HG03066 (cell line): ENCODE results near the gene PTBP1.
A peak's percentile ranks its signal among the peaks of the same experiment; 100 is the strongest.

ENCODE experiments used
- ATAC-seq: cut with Tn5 transposase; IDR thresholded peaks from one replicate; pipeline ENCODE4 v1.9.1; 2021; ENCODE audit warnings: low read depth; ENCODE audit not compliant: unreplicated experiment

Gene PTBP1

DNA sequence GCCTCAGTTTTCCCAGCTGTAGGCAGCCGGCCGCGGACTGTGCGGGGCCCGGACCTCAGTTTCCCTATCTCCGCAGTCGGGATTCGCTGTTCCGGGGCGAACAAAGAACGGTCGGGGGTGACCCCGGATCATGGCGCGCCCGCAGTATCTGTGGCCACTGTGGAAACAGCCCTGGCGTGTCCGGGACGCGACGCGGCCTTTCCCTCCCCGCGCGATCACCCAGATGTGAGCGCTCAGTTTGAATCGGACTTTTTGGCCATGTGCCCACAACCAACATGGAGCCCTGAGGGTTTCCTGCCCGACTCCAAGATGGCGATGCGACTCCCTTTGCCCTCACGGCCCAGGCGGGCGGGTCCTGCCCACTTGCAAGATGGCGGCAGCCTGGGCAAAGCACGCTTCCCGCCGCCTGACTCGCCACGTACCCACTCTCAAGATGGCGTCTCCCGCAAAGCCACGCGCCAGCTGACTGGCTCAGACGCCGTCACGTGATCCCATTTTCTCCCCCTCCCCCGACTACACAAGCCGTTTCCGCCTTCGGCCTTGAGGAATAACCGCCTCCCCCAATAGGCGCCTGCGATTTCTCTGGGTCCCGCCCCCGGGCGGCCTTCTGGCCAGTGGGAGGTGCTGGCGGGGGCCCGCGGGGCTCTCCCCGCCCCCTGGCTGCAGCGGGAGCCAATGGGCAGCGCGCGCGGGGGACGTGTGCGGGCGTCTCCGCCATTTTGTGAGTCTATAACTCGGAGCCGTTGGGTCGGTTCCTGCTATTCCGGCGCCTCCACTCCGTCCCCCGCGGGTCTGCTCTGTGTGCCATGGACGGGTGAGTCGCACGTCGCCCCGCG is at the start of gene PTBP1:
PTBP1 (plus strand) TSS at position 761 of the 836 bp plus-strand sequence; CDS start at position 807, 46 bp downstream.
- peak; percentile 75 for ATAC-seq

DNA sequence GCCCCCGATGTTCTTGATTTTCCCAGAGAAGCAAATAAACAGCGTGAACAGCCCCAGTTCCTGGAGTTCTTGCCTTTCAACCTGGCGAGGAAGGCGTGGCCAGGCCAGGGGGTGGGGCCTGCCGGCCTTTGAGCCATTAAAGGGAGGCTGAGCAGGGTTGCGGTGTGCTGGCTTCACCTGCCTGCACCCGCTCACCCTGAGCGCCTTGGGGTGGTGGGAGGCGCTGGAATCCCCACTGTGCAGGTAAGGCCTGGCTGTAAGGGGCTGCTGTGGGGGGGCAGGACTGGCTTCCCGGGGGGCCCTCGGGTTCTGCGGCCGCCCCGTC is 49.0 kb upstream of the PTBP1 start:
- ATAC-seq, result no peak

DNA sequence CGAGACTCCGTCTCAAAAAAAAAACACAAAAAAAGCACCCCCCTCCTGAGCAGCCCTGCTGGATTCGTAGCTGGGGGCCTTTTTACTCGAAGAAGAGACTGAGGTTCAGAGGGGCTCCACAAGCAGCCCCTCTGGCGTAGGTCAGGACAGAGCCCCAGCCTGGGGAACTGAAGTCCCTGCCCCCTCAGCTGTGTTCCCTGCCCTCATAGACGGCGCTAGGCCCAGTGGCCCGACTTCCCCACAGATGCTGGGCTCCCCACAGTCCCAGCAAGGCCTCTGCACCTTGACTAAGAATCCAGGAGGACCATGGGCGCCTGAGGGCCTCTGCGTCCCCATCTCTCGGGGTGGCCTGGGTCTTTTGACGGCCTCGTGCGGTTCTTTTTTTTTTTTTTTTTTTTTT is 47.4 kb upstream of the PTBP1 start:
- no peak for ATAC-seq

DNA sequence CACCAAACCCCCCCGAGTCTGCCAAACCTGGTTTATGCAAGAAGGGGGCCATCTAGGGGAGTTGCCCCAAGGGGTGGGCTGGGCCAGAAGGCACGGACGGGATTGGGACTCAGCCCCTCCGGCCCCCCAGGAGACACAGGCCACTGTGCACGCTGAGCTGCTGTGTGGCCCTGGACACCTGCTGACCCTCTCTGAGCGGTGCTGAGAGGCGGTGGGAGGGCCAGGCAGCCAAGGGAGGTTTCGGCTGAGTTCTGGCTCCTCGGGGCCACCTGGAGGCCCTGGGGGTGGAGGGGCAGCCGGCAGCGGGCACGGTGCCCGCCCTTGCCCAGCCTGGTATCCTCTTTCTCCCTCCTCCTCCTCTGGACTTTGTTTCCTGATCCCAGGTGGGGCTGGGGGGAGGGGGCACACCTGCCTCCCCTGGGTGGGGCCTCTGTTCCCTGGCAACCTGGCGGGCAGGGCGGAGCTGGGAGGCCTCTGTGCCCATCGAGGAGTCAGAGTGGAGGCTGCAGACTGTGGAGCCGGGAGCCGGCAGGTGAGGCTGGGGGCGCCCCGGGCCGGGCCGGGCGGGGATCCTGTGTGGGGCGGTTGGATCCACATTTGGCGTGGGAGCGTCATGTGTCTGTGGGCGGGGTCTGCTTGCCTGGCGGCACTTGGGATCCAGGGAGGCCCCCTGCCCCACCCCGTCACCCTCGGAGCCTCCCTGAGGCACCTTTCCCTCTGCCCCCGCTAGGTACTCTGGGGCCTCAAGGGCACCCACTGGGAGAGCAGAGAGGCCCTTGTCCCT is 46.4 kb upstream of the PTBP1 start, which contains the start of gene MISP:
MISP (plus strand) TSS at position 473 of the 784 bp plus-strand sequence. CDS start 5,835 bp downstream, outside the sequence.
- ATAC-seq, result no peak

DNA sequence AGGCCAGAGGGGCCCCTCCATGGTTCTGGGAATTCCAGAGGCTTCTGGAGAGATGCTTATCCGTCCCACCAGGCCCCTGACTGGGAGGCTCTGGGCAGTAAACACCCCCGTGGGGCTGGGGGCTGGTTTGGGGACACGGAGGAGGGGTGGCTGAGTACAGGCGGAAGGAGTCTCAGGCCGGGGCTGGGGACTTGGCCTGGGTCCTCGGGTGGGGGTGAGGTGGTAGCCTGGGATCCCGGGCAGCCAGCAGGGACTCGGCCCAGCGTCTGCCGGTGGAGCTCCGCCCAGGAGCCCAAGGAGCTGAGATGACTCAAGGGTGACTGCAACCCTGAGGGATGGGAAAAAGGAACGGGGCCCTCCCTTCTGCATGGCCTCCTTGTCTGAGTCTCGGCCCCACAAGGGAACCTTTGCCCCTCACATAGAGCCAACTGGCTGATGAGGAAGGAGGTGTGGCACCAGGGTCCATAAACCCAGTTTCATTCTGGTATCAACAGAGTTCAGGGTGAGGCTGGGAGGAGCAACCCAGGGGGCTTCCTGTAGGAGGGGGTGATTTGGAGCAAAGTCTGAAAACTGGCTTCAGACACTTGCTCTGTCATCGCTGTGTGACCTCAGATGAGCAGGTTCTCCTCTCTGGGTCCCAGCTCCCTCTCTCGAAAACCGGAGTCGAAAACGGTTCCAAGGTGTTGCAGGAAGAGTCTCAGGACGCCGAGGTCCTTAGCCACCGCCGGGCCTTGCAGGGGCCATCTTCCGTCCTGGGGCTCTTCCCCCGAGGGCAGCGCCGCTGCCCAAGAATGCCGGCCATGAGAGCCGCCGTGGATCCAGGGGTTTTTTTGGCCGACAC is 45.5 kb upstream of the PTBP1 start:
- ATAC-seq, result no peak

DNA sequence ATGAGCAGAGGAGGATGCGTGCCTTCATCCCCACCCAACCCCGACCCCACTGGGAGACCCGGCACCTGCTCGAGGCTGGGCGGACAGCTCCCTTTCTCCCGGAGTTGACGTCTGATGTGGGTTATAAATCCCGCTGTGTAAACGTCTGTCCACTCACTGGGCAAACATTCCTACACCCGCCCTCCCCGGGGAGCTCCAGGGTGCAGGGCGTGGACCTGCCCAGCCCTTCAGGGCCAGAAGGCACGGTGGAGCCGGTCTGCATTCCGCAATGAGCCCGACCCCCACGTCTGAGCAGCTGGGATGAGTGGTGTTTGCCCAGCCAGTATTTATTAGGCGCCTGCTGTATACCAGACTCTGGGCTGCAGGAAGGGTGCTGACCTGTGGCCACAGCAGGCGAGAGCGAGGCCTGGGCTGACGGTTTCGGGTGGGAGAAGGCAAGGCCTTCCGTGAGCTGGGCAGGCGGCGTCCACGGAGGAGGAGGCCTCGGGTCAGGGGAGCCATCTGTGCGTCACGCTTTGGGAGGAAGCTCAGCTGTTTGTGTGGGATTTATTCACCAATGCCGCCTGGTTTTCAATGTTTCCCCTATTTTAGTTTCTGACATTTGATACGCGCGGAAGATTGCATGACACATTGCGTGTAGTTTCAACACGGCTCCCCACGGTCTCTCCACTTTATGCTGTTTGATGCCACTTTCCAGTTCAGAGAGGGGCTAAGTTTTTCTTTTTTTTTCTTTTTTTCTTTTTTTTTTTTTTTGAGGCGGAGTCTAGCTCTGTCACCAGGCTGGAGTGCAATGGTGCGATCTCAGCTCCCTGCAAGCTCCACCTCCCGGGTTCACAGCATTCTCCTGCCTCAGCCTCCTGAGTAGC is 44.4 kb upstream of the PTBP1 start:
- ATAC-seq, result no peak

DNA sequence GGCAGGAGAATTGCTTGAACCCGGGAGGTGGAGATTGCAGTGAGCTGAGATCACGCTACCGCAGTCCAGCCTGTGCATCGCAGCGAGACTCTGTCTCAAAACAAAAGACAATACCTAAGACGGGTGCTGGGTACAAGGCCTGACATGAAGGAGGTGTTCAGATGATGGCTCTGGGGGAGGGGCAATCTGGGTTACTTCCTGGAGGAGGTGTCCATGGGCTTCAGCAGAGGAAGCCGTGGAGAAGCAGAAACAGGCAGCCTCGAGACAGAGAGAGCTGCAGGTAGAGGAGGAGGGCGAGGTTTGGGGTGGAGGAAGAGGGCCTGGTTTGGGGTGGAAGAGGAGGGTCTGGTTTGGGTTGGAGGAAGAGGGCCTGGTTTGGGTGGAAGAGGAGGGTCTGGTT is 42.7 kb upstream of the PTBP1 start:
- no peak for ATAC-seq

DNA sequence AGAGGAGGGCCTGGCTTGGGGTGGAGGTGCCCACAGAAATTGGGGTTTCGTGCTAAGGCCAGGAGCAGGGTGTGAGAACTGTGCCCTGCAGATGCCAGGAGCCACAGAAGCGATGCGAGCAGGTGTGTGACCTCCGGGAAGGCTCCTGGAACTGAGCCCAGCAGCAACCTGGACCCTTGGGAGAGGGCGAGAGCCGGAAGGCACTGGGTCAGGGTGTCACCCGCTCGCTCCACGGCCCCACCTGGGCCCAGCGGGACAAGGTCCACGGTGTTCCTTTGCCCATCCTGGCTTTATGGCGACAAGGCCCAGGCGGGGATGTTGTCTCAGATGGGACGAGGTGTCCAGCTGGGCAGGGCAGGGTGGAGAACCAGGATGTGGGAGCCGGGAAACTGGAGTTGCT is 42.2 kb upstream of the PTBP1 start:
- no peak for ATAC-seq

DNA sequence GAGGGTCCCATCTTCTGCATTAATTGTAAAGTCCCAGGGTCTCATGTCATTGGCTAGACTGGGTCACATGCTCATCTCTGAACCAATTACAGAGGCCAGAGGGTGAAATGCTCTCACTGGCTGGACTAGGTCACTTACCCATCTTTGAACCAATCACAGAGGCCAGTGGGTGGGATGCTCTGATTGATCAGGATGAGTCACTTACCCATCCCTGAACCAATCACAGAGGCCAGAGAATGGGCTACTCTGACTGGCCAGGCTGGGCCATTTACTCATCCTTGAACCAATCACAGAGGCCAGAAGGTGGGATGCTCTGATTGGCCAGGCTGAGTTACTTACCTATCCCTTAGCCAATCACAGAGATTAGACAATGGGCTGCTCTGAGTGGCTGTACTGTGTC is 41.0 kb upstream of the PTBP1 start:
- ATAC-seq, result no peak

DNA sequence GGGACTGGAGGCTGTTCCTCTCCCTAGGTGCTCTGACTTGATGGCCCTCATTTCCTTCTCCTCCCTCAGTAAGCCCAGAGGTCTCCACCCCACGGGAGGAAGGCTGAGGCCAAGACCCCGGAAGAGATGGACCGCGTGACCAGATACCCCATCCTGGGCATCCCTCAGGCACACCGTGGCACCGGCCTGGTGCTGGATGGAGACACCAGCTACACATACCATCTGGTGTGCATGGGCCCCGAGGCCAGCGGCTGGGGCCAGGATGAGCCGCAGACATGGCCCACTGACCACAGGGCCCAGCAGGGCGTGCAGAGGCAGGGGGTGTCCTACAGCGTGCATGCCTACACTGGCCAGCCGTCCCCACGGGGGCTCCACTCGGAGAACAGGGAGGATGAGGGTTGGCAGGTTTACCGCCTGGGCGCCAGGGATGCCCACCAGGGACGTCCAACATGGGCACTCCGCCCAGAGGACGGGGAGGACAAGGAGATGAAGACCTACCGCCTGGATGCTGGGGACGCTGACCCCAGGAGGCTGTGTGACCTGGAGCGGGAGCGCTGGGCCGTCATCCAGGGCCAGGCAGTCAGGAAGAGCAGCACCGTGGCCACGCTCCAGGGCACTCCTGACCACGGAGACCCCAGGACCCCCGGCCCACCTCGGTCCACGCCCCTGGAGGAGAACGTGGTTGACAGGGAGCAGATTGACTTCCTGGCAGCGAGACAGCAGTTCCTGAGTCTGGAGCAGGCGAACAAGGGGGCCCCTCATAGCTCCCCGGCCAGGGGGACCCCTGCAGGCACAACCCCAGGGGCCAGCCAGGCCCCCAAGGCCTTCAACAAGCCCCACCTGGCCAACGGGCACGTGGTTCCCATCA is 40.2 kb upstream of the PTBP1 start:
- no peak for ATAC-seq

DNA sequence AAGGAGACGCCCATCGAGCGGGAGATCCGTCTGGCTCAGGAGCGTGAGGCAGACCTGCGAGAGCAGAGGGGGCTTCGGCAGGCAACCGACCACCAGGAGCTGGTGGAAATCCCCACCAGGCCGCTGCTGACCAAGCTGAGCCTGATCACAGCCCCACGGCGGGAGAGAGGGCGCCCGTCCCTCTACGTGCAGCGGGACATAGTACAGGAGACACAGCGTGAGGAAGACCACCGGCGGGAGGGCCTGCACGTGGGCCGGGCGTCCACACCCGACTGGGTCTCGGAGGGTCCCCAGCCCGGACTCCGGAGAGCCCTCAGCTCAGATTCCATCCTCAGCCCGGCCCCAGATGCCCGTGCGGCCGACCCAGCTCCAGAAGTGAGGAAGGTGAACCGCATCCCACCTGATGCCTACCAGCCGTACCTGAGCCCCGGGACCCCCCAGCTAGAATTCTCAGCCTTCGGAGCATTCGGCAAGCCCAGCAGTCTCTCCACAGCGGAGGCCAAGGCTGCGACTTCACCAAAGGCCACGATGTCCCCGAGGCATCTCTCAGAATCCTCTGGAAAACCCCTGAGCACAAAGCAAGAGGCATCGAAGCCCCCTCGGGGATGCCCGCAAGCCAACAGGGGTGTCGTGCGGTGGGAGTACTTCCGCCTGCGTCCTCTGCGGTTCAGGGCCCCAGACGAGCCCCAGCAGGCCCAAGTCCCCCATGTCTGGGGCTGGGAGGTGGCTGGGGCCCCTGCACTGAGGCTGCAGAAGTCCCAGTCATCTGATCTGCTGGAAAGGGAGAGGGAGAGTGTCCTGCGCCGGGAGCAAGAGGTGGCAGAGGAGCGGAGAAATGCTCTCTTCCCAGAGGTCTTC is 39.2 kb upstream of the PTBP1 start:
- no peak for ATAC-seq

DNA sequence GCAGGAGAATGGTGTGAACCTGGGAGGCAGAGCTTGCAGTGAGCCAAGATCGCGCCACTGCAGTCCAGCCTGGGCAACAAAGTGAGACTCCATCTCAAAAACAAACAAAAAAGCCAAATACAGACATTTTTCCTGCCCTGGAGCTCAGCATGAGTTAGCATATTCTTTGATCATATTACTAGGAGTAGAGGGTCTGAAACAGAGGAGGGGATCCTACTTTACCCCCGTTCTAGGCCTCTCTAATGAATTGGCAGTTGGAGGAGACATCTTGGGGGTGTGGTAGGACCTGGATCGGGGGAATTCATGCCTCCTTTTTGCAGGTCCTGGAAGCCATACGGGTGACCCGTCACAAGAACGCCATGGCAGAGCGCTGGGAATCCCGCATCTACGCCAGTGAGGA is 34.1 kb upstream of the PTBP1 start:
- no peak for ATAC-seq

DNA sequence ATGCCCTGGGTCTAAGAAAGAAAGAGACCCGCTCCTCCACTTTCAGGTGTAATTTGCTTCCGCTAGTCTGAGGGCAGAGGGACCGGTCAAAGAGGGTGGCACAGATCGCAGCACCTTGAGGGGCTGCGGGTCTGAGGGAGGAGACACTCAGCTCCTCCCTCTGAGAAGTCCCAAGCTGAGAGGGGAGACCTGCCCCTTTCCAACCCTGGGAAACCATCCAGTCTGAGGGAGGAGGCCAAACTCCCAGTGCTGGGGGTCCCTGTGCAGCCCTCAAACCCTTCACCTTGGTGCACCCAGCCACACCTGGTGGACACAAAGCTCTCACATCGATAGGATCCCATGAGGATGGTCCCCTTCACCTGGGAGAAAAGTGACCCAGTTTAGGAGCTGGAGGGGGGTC is 33.4 kb upstream of the PTBP1 start:
- ATAC-seq, result no peak

DNA sequence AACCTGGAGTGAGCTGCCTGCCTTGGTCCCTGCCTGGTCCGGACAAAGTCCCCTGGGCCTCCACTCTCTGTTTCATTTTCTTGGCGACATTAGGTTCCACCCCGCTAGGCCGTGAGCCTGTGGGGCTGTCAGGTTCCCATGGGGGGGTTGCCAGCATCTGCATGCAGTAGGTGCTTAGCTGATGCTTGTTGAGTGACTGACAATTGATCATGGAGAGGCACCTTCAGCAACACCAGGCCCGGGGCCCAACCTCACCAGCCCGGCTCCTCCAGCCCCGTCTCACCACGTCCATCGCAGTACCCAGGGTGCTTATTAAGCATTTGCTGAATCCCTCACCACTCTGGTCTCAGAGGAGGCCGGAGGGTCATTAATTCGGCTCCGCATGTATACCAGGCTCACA is 33.0 kb upstream of the PTBP1 start:
- no peak for ATAC-seq

DNA sequence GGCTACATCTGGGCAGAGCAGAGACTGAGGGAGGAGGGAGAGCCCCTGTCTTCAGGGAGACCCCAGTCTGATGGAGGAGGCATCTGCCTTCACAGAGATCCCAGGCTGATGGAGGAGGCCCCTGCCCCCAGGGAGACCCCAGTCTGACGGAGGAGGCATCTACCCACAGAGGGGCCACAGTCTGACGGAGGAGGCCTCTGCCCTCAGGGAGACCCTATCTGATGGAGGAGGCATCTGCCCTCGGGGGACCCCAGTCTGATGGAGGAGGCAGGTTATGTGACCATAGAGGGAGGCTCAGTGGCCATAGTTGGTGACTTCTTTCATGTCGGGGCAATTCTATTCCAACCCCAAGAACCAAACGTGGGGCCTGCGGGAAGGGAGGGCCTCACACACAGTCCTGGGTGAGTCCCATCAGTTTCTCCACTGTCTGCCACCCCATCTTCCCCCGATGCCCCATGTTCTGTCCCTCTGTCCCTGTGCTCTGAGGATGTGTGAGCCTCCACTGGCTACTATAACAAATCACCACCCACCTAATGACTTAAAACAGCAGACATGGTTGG is 32.0 kb upstream of the PTBP1 start:
- no peak for ATAC-seq

DNA sequence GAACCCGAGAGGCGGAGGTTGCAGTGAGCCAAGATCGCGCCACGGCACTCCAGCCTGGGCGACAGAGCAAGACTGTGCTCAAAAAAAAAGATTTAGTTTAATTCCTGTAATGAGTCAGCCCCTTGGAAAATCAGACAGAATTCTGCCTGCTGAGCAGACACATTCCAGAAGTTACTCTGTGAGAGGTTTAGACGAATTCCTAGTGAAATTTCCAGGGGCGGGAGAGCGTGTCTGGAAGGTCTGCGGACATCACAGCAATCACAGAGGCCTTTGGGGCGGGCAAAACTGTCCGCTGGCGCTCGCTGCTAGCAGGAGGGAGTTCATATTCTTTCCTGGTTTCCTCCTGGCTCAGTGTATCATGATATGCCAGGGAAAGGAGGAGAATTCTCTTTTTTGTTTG is 28.8 kb upstream of the PTBP1 start:
- ATAC-seq, result no peak

DNA sequence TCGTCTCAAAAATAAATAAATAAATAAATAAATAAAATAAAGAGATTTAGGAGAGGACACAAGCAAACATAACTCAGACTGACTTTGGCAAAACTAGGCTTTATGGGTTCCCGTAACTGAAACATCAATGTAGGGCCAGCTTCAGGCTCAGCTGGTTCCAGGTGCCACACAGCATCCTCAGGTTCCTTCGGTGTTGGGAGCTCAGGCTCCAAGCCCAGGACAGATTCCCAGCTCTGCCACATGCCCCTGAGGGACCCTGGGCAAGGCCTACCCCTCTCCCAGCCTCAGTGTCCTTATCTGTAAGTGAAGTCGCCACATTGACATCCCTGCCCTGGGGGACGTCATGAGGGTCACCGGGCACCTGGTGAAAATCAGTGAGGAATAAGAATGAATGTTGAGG is 27.6 kb upstream of the PTBP1 start:
- no peak for ATAC-seq

DNA sequence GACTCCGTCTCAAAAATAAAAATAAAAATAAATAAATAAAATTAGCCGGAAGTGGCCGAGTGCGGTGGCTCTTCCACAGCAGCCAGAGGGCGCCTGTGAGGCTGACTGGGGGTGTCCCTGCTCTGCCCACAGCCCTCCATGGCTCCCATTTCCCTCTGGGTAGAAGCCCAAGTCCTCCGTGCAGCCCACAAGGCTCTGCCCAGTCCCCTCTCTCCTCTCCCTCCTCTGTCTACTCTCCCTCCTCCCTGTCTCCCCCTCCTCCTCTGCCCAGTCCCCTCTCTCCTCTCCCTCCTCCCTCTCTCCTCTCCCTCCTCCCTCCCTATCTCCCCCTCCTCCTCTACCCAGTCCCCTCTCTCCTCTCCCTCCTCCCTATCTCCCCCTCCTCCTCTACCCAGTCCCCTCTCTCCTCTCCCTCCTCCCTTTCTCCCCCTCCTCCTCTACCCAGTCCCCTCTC is 25.9 kb upstream of the PTBP1 start:
- no peak for ATAC-seq
